Measurements from ENCODE around the gene SKAP1. TPM values are rescaled to one million over a fixed set of nuclear protein-coding genes. Genes with fewer than 3 reads are reported as not detected.

SKAP1 gene
- total and polyA plus RNA-seq, 2 of the 13 experiments (the other 11 are each of a cell fraction or from before 2014, with no cell fraction given), result 0.21 TPM; not detected in 1

DNA sequence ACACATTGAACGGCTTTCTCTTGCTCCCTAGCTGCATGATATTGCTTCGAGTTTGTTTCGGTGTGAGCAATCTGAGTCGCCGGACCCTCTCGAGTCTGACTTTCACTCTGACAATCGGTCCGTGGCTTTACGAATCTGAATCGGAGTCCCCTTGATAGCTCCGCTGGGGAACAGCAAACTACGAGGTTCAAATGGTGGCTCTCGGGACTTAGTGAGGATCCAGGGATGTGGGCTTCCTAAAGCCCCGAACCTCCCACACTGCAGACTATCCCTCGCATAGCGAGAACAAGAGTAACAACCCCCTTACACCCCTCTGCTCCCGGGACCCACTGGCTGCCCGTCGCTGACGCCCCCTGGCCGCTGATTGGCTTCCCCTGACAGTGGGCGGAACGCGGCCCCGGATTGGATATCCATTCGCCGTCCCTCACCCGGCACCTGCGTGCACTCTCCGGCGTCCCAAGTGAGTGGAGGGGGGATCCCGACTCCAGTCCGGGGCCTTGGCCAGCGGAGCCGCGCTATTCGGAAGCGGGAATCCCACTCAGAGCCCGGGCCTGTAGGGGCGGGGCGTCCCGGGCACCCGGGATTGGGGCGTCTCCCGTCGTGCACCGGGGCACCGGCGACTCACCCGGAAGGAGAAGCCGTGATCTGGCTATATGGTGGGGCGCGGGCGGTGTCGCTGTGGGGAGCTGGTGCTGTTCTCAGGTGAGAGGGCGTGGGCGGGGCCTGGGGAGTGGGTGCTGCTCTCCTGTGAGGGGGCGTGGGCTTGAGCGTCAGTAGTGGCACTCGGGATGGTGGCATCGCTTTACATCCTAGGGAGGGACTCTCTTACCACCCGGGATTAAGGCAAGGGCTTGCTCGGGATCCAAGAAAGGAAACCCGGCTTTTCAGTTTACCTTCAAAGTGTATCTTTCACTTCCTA is 322.6 kb downstream of the SKAP1 start, which contains the start of gene SNX11 (continued):
- 0 out of 2 replicates have a peak, but pooled peaks have one; percentile 72 for TF ChIP-seq ZNF660 (CRISPR knock-in tag; IDR thresholded peaks at IDR 0.05; ENCODE audit: borderline replicate concordance, low read depth)
- no peak for TF ChIP-seq TBX3 (IDR thresholded peaks at IDR 0.05; ENCODE audit: borderline replicate concordance)
- no peak for TF ChIP-seq RFXANK (CRISPR knock-in tag; IDR thresholded peaks at IDR 0.05)
- peak; percentile 47; the same call in 1 of the 2 replicates for TF ChIP-seq ZNF460 (CRISPR knock-in tag; IDR thresholded peaks at IDR 0.05; ENCODE audit: borderline replicate concordance)
- peak; percentile 52; the same call in 1 of the 2 replicates for TF ChIP-seq ZNF430 (CRISPR knock-in tag; IDR thresholded peaks at IDR 0.05)
- peak; percentile 84; the same call in 1 of the 2 replicates for TF ChIP-seq ZNF766 (CRISPR knock-in tag; IDR thresholded peaks at IDR 0.05; ENCODE audit: borderline replicate concordance)
- TF ChIP-seq TAF1 (CRISPR knock-in tag; IDR thresholded peaks at IDR 0.05), result peak; percentile 85
- no peak for TF ChIP-seq ZBTB21 (CRISPR knock-in tag; IDR thresholded peaks at IDR 0.05)
- TF ChIP-seq, protein P1, sequence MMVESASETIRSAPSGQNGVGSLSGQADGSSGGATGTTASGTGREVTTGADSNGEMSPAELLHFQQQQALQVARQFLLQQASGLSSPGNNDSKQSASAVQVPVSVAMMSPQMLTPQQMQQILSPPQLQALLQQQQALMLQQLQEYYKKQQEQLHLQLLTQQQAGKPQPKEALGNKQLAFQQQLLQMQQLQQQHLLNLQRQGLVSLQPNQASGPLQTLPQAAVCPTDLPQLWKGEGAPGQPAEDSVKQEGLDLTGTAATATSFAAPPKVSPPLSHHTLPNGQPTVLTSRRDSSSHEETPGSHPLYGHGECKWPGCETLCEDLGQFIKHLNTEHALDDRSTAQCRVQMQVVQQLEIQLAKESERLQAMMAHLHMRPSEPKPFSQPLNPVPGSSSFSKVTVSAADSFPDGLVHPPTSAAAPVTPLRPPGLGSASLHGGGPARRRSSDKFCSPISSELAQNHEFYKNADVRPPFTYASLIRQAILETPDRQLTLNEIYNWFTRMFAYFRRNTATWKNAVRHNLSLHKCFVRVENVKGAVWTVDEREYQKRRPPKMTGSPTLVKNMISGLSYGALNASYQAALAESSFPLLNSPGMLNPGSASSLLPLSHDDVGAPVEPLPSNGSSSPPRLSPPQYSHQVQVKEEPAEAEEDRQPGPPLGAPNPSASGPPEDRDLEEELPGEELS (CRISPR knock-in tag; IDR thresholded peaks at IDR 0.05), result no peak
- TF ChIP-seq ZNF562 (CRISPR knock-in tag; IDR thresholded peaks at IDR 0.05; ENCODE audit: borderline replicate concordance), result no peak
- peak; percentile 75; the same call in 1 of the 2 replicates for TF ChIP-seq SRY (CRISPR knock-in tag; IDR thresholded peaks at IDR 0.05)
- no peak for TF ChIP-seq ZNF678 (CRISPR knock-in tag; IDR thresholded peaks at IDR 0.05)
- TF ChIP-seq, protein P2, sequence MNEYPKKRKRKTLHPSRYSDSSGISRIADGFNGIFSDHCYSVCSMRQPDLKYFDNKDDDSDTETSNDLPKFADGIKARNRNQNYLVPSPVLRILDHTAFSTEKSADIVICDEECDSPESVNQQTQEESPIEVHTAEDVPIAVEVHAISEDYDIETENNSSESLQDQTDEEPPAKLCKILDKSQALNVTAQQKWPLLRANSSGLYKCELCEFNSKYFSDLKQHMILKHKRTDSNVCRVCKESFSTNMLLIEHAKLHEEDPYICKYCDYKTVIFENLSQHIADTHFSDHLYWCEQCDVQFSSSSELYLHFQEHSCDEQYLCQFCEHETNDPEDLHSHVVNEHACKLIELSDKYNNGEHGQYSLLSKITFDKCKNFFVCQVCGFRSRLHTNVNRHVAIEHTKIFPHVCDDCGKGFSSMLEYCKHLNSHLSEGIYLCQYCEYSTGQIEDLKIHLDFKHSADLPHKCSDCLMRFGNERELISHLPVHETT (CRISPR knock-in tag; conservative IDR thresholded peaks at IDR 0.05), result peak; percentile 99
- no peak for TF ChIP-seq ZSCAN22 (CRISPR knock-in tag; IDR thresholded peaks at IDR 0.05)
- no peak for TF ChIP-seq AHR (CRISPR knock-in tag; IDR thresholded peaks at IDR 0.05)
- TF ChIP-seq, protein P3, sequence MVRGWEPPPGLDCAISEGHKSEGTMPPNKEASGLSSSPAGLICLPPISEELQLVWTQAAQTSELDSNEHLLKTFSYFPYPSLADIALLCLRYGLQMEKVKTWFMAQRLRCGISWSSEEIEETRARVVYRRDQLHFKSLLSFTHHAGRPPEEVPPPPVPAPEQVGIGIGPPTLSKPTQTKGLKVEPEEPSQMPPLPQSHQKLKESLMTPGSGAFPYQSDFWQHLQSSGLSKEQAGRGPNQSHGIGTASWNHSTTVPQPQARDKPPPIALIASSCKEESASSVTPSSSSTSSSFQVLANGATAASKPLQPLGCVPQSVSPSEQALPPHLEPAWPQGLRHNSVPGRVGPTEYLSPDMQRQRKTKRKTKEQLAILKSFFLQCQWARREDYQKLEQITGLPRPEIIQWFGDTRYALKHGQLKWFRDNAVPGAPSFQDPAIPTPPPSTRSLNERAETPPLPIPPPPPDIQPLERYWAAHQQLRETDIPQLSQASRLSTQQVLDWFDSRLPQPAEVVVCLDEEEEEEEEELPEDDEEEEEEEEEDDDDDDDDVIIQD (CRISPR knock-in tag; IDR thresholded peaks at IDR 0.05; ENCODE audit: low read depth), result 0 out of 2 replicates have a peak, but pooled peaks have one; percentile 12
- TF ChIP-seq HHEX (CRISPR knock-in tag; IDR thresholded peaks at IDR 0.05), result no peak
- TF ChIP-seq ZNF543 (CRISPR knock-in tag; IDR thresholded peaks at IDR 0.05), result peak; percentile 75; the same call in 1 of the 2 replicates
- TF ChIP-seq SP1 (IDR thresholded peaks at IDR 0.05), result no peak
- TF ChIP-seq SP1 (CRISPR knock-in tag; IDR thresholded peaks at IDR 0.05), result no peak; the same call in none of the 2 replicates
- TF ChIP-seq JUNB (CRISPR knock-in tag; IDR thresholded peaks at IDR 0.05; ENCODE audit: borderline replicate concordance), result no peak
- TF ChIP-seq TEAD2 (CRISPR knock-in tag; IDR thresholded peaks at IDR 0.05), result no peak
- peak; percentile 99 for TF ChIP-seq PHF21A (CRISPR knock-in tag; IDR thresholded peaks at IDR 0.05)
- no peak for TF ChIP-seq ZNF841 (CRISPR knock-in tag; IDR thresholded peaks at IDR 0.05; ENCODE audit: borderline replicate concordance)
- TF ChIP-seq ZNF124 (CRISPR knock-in tag; IDR thresholded peaks at IDR 0.05), result peak; percentile 97
- TF ChIP-seq YY1 (IDR thresholded peaks at IDR 0.05; ENCODE audit: insufficient read depth, insufficient replicate concordance, low read depth, low read length), result peak; percentile 68
- no peak for TF ChIP-seq RAD51 (IDR thresholded peaks at IDR 0.05; ENCODE audit: borderline replicate concordance)

All from HepG2 (cell line).